Stomach (tissue), 4 donors: Measurements from ENCODE around the gene NTNG1.

Source experiments
- POLR2A ChIP-seq, 4 donors: fragments of 450-650 bp; IDR thresholded peaks; one replicate each; pipeline ENCODE4 v1.6.1; 2016; ENCODE audit warnings: antibody characterized with exemption in 4 of 4, control low read depth in 2 of 4, mild to moderate bottlenecking in 1 of 4, moderate library complexity in 1 of 4
- TF ChIP-seq, protein P1 (sequence below), 7 experiments: fragments of 450-650 bp in 4 of 7; fragments of 200-600 bp in 3 of 7; sonication (generic) in 3 of 7; IDR thresholded peaks; one replicate each; pipeline ENCODE4 v1.5.1; 2016 to 2019; ENCODE audit warnings: antibody characterized with exemption in 7 of 7, control low read depth in 2 of 7, mild to moderate bottlenecking in 1 of 7

DNA sequence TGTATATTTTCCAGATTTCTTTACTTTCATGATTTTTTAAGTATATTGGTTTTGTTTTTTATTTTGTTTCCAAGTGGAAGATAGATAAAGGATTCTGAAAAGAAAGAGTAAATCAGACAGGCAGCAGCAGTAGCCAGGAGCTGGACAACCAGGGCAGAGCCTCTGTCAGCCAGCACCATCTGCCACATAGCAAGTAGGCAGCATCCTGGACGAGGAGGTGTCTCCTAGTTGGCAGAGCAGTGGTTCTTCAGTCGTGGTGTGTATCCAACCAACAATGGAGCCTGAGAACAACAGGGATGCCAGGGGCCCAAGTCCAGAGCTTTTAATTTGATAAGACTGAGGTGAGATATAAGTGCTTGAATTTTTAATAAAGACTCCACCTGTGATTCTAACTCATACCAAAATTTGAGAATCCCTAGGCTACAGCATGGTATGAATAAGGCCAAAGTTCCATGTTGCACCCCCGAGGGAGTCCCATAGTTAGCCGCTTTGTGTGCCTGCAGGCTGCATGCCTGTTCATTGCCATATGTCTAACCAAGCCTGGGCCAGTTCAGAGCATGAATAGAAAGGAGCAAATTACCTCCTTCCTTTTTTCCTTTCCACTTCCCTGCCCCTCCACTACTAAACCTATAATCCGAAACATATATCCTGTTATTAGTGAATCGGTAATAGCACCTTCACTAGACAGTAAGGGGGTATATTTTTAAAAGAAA is 153.2 kb downstream of the NTNG1 start:
- no peak for TF ChIP-seq POLR2A (IDR thresholded peaks at IDR 0.05)
- TF ChIP-seq, protein P1, sequence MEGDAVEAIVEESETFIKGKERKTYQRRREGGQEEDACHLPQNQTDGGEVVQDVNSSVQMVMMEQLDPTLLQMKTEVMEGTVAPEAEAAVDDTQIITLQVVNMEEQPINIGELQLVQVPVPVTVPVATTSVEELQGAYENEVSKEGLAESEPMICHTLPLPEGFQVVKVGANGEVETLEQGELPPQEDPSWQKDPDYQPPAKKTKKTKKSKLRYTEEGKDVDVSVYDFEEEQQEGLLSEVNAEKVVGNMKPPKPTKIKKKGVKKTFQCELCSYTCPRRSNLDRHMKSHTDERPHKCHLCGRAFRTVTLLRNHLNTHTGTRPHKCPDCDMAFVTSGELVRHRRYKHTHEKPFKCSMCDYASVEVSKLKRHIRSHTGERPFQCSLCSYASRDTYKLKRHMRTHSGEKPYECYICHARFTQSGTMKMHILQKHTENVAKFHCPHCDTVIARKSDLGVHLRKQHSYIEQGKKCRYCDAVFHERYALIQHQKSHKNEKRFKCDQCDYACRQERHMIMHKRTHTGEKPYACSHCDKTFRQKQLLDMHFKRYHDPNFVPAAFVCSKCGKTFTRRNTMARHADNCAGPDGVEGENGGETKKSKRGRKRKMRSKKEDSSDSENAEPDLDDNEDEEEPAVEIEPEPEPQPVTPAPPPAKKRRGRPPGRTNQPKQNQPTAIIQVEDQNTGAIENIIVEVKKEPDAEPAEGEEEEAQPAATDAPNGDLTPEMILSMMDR (IDR thresholded peaks at IDR 0.05): no peak
